HG03108 (cell line): ENCODE data around the gene IL4.
"Not testable (repeated sequence)": the region's sequence is repeated elsewhere in the genome, so short reads cannot be mapped to it uniquely, and the experiment has no call there.

Source experiments
- ATAC-seq: cut with Tn5 transposase; IDR thresholded peaks from one replicate; pipeline ENCODE4 v1.9.1; 2021; ENCODE audit warnings: moderate library complexity; ENCODE audit not compliant: unreplicated experiment

IL4 gene

DNA sequence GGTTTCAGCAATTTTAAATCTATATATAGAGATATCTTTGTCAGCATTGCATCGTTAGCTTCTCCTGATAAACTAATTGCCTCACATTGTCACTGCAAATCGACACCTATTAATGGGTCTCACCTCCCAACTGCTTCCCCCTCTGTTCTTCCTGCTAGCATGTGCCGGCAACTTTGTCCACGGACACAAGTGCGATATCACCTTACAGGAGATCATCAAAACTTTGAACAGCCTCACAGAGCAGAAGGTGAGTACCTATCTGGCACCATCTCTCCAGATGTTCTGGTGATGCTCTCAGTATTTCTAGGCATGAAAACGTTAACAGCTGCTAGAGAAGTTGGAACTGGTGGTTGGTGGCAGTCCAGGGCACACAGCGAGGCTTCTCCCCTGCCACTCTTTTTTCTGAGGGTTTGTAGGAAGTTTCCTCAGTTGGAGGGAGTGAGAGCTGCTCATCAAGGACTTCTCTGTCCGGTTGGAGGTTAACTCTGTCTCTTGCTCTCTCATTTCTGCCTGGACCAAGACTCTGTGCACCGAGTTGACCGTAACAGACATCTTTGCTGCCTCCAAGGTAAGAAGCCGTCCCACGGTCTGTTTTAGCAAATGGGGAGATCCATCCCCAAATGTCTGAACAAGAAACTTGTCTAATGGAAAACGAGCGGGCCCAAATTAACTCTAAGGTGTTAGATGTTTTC is at the start of gene IL4:
Gene IL4 (plus strand): TSS at position 51 of the 692 bp plus-strand sequence. CDS start 62 bp downstream, at position 113.
- ATAC-seq = no peak

DNA sequence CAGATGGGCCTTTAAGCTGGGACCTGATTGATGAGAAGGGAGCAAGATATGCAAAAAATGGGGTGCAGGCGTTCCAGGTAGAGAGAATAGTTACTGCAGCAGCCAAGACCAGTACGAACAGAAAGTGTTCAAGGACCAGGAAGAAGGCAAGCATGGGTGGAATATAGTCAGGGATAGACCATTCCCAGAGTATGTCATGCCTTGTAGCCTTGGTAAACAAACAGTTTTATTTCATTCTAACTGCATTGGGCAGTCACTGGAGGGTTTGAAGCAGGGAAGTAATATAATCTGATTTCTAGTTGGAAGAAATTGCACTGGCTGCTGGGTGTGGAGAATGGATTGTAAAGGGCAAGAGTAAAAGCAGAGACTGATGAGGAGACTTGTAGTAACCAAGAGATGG is 46.3 kb upstream of the IL4 start:
- ATAC-seq = no peak

DNA sequence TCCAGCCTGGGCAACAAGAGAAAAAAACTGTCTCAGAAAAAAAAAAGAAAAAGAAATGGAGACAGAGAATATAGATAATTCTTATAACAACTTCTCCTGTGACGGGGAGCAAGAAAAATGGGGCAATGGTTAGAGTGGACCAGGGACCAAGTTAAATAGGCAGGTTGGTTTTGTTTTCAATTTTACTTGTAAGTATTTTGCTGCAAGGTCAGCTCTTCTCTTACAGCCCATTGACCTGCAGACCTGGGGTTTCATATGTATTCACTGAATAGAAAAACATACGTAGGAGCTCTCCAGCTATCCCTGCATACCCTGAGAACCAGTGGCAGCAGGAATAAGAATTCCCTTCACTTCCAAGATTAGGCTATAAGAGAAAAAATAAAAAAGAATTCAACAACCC is 45.0 kb upstream of the IL4 start:
- no peak for ATAC-seq

DNA sequence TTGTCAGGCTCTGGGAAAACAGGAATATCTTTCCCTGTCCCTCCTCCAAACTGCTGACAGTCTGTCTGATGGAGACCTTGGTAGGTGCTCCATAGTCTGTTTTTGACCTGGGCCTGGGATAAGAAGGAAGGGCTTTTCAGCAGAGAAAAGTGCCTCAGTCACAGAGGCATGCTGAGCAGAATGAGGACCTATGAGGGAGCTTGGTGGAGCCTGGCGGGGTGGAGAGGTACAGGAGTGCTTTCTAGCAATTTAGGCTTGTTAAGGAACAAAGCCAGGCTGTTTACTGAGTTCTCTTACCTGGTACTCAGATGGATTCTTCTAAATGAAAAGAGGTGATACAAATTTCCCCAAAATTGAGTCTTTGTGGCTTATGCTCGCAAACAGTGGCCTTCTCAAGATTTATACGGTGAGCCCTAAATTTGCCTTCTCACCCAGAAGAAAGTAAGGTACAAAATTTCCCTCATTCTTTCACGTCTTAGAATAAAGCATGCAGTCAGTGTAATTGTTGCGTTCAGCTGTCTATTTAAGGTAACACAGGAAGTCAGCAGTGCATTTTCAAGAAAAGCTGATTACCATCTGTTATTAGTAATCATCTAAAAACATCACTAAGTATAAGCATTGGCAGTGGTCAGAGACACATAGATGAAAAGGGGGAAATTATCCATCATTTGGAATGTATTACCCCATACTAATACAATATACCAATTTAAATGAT is 44.4 kb upstream of the IL4 start:
- peak; percentile 62 for ATAC-seq

DNA sequence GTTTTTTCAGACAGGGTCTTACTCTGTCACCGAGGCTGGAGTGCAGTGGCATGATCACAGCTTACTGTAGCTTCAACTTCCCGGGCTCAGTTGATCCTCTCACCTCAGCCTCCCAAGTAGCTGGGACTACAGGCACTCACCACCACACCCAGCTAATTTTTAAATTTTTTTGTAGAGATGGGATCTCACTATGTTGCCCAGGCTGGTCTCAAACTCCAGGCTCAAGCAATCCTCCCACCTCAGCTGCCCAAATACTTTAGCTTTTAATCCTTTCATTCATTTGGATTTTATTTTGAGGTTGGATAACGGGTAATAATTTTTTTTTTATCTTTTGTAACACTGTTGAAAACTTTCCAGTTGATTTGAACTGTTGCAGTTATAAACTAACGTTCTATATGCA is 40.2 kb upstream of the IL4 start:
- ATAC-seq = not testable (repeated sequence)

DNA sequence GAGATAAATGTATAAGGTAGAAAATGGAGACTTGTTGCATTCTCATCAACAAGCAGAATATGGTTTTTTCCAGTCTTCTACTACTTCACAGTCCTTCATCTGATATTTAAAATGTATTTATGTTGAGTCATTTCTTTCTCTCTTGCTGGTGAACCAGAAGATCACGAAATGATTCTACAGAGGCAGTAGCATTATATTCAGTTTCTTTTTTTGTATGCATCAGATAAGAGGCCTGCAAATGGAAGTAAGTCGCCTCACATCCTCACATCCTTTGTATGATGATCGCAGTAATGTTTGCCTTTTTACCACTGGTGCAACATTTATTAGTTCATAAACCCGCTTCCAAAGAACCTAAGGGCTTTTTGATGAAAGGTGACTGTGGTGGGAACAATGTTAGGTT is 37.9 kb upstream of the IL4 start:
- ATAC-seq = peak; percentile 43

DNA sequence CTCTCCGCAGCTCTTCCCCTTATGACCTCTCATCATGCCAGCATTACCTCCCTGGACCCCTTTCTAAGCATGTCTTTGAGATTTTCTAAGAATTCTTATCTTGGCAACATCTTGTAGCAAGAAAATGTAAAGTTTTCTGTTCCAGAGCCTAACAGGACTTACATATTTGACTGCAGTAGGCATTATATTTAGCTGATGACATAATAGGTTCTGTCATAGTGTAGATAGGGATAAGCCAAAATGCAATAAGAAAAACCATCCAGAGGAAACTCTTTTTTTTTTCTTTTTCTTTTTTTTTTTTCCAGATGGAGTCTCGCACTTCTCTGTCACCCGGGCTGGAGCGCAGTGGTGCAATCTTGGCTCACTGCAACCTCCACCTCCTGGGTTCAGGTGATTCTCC is 36.5 kb upstream of the IL4 start:
- no peak for ATAC-seq

DNA sequence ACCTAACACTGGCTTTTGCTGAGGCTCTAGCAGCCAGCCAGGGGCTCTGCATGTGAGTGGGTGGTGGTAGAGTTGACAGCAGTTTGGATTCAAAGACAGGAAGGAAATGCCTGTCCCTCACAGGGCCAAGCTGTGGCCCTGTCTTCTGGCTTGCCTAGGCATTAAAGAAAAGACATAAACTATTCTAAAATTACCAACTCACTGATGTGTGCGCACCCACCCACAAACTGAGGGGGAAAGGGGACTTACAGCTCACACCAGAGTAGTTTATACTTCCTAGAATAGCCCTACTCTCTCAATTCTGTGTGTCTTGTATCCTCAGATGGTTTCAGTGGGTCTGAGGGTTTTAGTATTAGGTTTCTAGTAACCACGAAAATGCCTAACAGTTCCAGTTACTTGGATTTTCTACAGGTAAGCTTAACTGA is 34.1 kb upstream of the IL4 start:
- ATAC-seq = peak; percentile 57

DNA sequence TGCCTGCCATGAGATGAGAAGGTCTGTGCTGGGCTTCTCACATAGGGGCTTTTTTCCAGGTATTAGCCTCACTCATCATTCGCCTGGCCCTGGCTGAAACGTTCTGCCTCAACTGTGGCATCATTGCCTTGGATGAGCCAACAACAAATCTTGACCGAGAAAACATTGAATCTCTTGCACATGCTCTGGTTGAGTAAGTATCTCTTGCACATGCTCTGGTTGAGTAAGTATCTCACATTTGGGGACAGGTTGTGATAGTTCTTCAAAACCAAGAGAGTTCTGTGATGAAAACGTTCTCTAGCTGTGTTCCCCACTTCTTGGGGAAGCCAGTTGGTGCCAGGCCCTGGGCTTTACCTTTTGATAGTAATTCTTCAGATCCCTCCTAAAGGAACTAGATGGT is 33.2 kb upstream of the IL4 start:
- ATAC-seq = no peak

DNA sequence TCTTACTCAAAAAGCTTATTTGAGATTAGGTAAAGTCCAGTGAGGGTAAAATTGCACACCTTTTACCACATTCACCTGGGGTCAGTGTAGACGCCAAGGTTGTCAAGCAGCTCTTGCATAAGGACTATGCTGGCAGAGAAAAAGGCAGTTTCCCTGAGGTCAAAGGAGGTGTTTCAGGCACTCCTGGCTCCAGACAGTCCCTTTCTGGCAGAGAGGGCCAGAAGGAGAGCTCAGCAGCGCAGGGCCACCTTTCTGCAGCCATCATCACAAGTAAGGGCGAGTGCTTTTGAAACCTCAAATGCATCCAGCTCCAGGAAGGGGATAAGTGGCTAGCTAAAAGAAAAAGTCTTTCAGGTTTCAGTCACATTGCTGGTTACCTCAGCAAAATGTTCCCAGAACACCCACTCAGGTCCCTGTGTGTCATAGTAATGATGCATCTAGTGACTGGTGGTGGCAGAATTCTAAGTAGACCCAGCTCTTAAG is 32.5 kb upstream of the IL4 start:
- peak; percentile 32 for ATAC-seq

DNA sequence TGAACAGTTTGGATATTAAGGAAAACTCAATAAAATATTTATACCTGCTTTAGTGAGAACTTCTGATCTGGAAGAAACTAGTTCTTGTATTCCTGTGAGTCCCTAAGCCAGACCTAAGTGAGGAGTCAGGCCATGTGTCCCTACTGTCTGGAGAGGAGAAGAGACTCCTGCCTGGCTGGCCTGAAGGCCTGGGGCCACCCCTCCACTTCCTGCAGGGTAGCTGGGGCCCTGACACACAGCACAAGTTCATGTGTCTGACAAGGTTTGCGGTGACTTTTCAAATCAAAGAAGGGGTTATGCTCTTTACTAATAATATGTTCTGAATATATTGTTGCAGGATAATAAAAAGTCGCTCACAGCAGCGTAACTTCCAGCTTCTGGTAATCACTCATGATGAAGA is 31.9 kb upstream of the IL4 start:
- ATAC-seq = no peak

DNA sequence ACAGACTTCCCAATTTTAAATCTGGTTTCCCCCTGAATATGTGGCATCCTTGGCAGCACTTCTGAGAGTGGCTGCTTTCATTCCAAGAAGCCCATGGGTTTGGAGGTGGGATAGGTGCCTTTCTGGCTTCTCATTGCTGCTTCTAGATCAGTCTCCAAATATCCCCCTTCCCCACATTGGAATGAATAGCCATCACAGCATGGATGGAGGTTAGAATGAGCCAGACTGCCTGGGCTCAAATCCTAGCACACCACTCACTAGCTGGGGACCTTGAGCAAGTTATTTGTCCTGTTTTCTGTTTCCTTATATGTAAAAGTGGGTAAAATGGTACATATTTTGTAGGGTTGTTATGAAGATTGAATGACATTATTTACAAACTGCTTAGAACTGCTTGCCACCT is 29.6 kb upstream of the IL4 start:
- ATAC-seq = no peak

DNA sequence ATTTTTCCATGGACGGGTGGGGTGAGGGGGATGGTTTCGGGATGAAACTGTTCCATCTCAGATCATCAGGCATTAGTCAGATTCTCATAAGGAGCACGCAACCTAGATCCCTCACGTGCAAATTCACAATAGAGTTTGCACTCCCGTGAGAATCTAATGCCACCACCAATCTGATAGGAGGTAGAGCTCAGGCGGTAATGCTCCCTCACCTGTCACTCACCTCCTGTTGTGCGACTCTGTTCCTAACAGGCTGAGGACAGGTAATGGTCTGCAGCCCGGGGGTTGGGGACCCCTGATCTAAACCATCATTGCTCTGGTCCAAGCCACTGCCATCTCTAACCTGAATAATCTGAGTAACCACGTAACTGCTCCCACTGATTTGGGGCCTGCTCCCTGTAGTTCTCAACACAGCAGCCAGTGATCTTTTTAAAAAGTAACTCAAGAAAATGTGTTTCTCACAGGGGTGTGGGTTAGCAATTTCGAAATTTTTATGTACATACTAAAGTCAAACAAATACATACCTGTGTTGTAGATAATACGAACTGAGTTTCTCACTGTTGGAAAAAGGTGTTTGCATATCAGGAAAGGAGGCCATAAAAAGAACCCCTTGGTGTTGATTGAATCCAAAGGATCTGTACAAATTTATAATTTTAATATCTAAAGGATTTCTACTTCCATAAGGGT is 27.1 kb upstream of the IL4 start:
- no peak for ATAC-seq

DNA sequence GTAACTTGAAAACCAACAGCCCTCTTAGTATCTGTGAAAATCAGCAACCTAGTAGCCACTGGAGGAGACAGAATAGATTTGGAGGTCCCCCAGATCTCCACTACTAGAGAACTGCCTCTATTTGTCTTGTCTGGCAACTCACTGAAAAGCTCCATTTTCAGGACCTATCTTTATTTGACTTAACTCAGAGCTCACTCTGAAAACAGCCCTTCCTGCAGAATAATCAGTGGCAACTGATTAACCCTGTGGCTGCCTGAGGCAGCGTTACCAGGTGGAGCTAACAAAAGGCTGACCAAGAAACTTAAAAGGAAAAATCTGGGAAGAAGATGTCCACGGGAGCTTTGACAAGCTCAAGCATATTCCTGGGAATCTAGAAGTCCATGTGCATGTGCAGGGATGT is 26.3 kb upstream of the IL4 start:
- no peak for ATAC-seq

DNA sequence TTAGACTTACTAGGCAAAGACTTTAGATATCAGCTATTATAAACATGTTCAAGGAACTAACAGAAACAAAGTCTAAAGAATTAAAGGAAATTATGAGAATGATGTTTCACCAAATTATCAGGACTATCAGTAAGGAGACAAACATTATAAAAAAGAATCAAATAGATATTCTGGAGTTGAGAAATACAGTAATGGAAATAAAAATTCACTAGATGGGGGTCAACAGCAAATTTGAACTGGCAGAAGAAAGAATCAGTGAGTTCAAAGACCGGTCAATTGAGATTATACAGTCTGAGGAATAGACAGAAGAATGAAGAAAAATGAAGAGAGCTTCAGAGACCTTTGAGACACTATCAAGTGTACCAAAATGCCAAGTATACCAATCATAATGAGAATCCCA is 25.4 kb upstream of the IL4 start:
- no peak for ATAC-seq

DNA sequence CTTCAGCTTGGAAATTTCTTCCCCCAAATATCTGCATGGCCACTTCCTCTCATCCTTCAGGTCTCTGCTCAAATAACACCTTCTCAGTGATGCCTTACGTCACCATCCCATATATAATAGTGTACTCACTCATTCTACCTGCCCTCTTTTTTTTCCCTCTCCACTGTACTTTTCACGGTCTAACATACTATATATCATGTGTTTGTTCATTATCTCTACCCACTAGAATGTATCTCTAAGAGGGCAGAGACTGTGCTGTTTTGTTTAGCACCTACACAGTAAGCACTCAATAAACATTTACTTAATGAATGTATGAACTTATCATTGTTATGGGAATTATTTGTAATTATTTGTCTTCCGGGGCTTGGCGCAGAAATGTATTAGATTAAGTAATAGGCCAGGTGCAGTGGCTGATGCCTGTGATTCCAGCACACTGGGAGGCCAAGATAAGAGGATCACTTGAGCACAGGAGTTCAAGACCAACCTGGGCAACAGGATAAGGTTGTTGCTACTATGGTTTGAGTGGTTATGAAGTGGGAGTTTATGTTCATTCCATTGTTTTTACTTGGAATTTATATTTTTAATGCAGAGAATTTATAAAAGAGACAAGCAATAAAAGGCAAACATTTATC is 21.8 kb upstream of the IL4 start:
- no peak for ATAC-seq

DNA sequence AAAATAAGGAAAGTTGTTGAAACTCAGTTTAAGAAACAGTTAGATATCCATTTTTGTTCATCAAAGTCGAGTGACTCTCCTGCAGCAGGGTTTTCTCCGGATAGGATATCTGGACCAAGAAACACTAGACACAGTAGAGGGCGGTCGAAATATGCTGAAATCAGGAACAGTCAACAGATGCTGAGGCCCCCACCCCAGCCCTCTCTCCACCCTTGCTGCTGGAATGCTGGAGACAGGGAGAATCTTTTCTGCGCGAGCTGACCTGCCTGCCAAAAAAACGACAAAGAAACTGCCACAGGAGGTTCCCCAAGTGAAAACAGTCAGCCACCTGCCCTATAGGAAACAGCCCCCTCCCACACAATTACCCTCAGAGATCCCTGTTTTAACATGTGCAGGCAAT is 20.1 kb upstream of the IL4 start:
- ATAC-seq = no peak

DNA sequence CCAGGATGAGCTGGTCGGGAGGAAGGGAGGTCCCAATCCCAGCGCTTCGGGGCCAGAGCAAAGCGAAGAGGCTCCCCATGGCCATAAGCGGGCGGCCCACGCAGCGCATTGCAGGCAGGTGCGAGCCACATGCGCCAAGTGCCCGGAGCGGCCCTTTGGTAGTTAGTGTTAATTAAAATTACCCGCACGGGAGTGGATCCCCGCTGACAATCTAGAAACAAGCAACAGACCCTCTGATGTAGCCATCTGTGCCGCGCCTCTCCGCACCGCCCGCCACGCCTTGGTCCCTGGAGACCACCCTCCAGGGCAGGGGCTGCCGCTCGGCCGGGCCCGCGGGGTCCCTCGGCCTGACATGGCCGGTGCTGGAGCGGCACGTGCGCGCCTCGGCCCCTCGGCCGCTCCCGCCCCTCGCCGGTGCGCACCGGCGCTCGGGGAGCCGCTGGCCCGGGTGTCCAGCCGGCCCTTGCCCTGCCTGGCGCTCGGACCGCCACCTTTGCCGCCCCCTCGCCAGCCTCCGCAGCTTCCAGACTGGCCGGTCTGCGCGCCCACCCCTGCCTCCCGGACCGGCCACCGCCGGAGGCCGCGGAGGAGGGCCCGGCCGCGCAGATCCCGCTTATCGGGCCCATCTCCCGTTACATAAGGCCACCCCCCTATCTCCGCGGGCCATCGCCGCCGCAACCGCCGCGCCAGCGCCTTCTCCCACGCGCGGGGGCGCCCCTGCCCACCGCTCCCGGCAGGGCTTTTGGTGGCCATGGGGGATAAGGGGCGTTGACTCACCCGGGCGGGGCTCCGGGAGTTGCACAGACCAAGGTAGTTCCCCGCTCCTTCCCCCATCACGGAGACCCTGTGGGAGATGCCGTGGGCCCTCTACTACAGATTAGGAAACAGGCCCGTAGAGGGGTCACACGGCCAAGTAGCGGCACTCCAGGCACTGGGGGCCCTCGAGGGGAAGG is 17.7 kb upstream of the IL4 start:
- no peak for ATAC-seq

DNA sequence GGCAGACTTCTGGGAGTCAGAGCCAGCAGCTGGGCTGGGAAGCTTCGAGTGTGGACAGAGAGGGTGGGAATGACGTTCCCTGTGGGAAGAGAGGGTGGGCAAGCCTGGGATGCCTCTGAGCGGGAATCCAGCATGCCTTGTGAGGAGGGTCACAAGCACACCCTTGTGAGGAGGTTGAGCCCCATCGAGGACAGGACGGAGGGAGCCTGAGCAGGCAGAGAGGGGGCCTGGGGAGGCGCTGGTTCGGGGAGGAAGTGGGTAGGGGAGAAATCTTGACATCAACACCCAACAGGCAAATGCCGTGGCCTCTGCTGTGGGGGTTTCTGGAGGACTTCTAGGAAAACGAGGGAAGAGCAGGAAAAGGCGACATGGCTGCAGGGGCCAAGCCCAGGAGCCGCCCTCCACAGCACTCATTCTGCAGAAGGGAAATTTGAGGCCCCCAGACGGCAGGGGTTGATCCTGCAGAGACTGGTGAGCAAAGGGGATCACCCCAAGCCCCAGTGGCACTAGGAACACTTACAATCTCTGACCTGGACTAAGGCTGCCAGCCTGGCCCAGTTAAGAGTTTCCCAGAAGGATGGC is 16.9 kb upstream of the IL4 start:
- ATAC-seq = no peak
